ENCODE data around the gene MSN.
"Not testable (repeated sequence)": the region's sequence is repeated elsewhere in the genome, so short reads cannot be mapped to it uniquely, and the experiment has no call there.

Gene MSN

GRCh38 chrX:65667503-65668376, at the start of gene MSN:
Gene MSN, plus strand, starts transcription at chrX:65667654. Its CDS starts 188 bp downstream, at chrX:65667842.
- DNase-seq (ENCODE audit: low spot score) = peak; percentile 78

GRCh38 chrX:65620096-65620705, 47.3 kb upstream of the MSN start:
- DNase-seq (ENCODE audit: low spot score) = not testable (repeated sequence)

DNA sequence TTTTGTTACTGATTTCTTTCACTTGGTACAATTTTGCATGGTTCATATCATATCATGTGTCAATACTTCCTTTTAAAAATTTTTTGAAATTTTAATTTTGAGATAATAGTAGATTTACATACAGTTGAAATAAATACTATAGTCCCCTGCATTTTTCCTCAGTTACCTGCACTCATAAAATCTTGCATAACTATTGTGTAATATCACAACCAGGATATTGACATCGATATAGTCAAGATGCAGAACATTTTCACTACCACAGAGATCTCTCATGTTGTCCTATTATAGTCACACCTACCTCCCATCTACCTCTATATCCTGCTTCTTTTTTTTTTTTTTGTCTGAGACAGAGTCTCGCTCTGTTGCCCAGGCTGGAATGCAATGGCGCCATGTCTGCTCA, 36.7 kb upstream of the MSN start:
- no peak for DNase-seq (ENCODE audit: low spot score)

DNA sequence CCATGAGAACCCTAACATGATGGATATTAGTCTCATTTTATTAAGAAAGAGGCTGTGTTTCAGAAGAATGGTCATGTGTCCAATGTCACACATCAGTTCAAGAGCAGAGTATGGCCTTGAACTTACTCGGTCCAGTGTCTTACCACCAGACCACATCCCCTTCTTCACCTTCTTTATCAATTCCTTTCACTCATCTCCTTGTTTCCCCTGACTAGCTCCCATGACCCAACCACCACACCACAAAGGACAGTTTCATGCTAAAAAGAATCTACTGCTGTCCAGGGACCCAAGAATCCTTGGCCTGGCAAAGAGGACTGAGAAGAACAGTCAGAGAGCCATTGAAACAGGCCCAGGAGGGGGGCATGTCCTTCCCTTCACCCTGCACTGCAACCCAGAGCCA, 33.6 kb upstream of the MSN start:
- DNase-seq (ENCODE audit: low spot score) = no peak

GRCh38 chrX:65634732-65635131, 32.7 kb upstream of the MSN start:
- DNase-seq (ENCODE audit: low spot score) = no peak

DNA sequence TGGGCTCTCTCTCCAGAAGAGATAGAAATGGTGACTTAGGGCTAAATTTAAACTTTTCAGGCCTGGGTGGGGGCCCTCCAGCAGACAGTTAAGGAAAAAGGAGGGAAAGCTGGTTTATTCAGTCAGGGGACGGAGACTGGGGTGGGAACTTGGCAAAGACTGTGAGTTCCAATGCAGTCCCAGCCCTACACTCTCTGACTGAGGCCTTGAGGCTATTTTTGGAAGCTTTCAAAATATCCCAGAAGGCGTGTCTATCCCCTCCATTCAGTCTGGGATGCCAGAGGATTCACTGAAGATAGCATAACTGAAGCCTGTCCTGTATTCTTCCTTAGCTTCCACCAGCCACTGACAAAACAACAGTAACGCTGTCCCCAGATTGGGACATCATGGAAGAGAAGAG, 32.1 kb upstream of the MSN start:
- DNase-seq (ENCODE audit: low spot score) = no peak

DNA sequence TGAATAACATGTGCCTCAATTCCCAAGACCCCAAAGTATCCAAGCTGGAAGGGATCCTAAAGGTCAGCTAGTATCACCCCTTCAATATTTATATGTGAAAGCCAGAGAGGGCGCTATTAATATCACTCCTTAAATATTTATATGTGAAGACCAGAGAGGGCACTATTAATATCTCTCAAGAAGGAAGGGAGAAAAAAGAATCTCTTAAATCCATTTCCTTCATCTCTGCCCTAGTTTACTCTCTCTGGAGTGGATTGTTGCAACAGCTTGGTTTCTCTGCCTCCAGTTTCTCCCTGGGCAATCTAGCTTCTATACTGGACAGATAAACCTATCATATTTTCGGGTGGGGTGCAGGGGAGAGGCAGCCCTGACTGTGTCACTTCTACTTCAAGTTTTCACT, 31.6 kb upstream of the MSN start:
- no peak for DNase-seq (ENCODE audit: low spot score)

DNA sequence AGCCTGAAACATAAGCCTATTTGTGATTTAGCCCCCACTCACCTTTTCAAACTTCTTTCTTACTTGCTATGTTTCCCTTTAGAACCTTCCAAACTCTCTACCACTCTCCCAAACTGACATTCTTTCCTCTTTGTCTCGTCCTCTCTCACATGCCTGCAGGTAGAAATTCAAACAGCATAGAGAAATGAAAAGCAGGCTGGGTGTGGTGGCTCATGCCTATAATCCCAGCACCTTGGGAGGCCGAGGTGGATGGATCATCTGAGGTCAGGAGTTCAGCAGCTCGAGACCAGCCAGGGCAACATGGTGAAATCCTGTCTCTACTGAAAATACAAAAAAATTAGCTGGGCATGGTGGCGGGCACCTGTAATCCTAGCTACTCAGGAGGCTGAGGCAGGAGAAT, 31.2 kb upstream of the MSN start:
- DNase-seq (ENCODE audit: low spot score) = not testable (repeated sequence)

DNA sequence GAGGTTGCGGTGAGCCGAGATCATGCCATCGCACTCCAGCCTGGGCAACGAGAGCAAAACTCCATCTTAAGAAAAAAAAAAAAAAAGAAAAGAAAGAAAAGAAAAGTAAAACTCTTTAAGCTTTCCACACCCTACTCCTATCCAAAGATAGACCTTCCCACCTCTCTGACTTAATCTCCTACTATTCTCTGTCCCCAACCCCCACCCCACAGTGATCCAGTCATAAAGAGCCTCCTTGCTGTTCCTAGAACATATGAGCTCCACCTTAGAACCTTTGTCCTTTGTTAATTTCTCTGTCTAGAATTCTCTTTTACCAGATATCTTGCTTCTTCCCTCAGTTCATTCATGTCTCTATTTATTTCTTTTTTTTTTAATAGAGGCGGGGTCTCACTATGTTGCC, 30.1 kb upstream of the MSN start:
- no peak for DNase-seq (ENCODE audit: low spot score)

DNA sequence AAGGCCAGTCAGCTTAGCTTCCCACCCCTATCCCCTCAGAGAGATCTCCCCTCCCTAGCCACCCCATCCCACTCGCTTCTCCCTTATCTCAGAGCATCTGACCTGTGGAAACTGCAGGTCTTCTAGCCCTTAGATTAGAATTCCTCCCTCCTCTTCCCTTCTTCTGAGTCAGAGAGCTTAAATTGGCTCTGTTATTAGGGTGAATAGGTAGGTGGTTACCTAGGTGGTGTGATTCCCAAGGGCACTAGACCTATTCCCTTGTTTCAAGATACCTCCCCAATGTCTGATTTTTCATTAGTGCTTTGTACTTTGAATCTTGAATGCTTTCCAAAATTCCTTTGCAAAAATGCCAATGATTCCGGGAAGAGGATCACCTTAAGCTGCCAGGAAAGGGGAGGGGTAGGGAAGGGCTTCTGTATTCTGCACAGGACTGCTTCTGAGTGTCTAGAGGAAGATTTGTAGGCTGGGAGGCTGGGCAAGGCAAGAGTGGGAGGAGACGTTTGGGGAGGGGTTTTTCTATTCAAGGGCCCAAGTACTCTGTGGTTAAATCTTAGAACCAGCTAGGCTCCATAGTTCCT, 24.5 kb upstream of the MSN start:
- no peak for DNase-seq (ENCODE audit: low spot score)

- DNase-seq (ENCODE audit: low spot score) = no peak
Measured at GRCh38 chrX:65643531-65644052, 23.9 kb upstream of the MSN start.

DNA sequence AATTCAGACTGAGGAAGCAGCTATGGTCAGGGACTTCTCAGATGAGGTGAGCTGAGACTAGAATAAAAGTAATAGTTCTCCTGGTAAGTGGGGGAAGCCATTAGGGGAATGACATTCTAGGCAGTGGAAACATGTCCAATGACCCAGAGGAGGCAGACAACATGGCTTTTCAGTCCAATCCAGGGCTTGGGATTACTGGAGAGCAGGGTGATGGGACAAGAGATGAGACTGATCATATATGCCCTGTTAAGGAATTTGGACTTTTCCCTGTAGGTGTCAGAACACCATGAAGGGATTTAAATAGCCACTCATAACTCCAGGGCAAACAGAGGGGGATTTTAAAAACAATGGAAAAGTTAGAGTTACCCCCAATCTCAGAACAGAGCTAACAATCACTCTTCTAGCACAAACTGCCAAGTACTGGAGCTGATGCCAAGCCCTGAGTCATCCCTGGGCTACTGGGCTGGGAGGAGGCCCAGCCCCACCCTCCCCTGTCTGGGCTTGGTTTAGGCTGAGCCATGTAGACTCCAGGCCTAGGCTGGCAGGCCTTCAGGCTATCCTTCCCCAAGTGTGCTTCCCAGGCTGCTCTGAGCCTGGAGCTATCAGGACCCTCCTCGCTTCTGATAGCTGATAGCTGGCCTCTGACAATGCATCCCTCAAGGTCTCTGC, 22.7 kb upstream of the MSN start:
- no peak for DNase-seq (ENCODE audit: low spot score)

- no peak for DNase-seq (ENCODE audit: low spot score)
Measured at GRCh38 chrX:65647801-65648200, 19.7 kb upstream of the MSN start.

GRCh38 chrX:65652098-65652497, 15.4 kb upstream of the MSN start:
- DNase-seq (ENCODE audit: low spot score) = no peak

DNA sequence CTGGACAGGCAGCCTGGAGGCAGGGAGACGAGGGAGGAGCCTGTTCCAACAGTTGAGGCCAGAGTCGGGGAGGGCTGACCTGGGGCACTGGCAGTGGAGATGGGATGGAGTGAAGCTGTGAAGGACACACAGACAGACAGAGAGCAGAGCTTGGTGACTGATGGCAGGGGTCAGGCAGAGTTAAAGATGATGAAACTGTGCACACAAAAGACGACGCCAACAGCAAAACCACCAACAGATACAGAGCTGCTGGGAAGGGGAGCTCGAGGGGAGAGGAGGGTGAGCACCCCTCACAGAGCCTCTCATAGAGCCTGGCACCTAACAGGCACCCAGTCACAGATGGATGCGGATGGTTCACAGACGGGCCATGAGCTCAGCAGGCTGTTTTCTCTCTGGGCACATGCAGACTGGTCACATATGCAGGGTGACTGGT, 10.4 kb upstream of the MSN start:
- not testable (repeated sequence) for DNase-seq (ENCODE audit: low spot score)

GRCh38 chrX:65657659-65658058, 9.8 kb upstream of the MSN start:
- no peak for DNase-seq (ENCODE audit: low spot score)

DNA sequence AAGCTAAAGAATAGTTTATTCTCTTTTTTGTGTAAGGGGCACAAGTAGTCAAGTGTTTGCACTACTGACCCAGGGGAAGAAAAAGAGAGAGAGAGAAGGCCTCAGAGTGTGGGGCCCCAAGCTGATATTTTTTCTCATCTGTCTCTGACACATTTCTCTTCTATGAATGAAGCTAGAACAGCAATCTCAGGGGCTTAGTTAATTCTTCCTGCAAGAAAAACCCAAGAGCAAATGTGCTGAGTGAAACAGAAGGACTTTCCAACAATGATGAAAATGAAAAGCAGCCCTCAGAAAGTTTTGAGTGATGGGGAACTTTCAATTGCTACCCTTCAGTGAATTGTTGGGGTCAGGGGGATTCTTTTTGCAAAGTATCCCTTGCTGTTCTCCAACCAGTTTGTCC, 9.2 kb upstream of the MSN start:
- no peak for DNase-seq (ENCODE audit: low spot score)

GRCh38 chrX:65667157-65667502, 324 bp upstream of the MSN start:
- no peak for DNase-seq (ENCODE audit: low spot score)

DNA sequence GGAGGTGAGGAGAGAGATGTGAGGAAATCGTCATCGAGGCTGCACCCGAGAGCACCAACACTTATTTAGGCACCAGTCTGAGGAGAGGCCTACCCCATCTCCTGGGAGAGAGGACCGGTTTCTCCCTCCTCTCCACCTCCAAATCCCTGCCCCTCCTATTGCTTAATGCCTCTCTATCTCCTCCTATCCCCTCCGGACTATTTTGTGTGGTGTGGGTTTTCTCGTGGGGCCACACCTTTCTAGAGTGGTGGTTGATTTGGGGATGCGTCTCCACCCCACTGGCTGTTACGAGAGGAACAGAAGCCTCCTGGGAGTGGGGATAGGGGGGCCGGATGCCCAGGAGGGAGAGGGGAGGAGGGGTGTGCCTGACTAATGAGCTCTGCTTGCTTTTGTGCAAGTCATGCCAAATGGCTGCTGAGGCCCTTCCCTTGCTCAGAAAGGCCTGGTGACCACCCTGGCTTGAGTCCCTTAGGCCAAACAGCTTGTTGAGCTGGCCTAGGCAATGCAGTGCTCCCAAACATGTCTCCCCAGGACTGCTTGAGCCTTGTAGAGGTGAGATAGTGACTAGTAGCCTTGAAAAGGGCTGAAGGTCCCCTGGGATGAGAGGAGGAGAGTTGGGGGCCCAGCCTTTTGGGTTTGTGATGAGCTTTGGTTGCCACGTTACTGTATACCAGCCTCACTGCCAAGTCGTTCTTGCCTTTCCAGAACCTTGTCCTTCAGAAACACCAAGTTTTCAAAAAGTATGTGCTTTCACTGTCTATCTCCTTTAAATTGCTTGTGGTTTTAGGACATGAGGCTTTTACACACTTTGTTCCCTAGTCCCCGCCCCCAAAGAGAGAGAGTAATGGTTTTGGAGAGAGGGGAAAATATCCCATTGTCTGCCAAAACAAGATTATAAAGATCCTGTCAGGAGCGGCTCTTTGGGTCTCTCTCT, 1.2 kb downstream of the MSN start:
- peak; percentile 64 for DNase-seq (ENCODE audit: low spot score)

DNA sequence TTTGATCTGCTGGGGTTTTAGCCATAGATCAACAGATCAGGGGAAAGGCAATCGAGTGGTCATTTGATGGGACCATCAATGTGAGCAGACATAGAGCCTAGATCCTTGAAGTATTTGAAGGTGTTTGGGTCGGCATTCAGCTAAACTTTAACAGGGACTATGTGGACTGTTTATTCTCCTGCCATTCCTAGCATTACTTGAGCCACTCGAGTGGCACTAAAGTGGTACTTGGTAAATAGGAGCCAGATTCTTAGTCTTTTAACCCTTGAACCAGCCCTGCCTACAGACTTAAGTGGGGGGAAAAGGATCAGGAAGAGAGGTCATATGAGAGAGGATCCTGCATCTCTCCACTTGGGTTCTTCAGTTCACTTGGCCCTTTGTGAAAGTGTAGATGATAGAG, 3.8 kb downstream of the MSN start:
- no peak for DNase-seq (ENCODE audit: low spot score)

- no peak for DNase-seq (ENCODE audit: low spot score)
Measured at GRCh38 chrX:65671966-65672365, 4.5 kb downstream of the MSN start.

GRCh38 chrX:65673857-65674203, 6.4 kb downstream of the MSN start:
- no peak for DNase-seq (ENCODE audit: low spot score)

Data from left forelimb (tissue), 1 donor.